Gastroesophageal sphincter (tissue), 4 donors: ENCODE measurements around the gene MAP3K14. TPM values are rescaled to one million over a fixed set of nuclear protein-coding genes. Genes with fewer than 3 reads are reported as not detected.

Experiments used
- ATAC-seq: fragments of 150-250 bp; one replicate; pipeline ENCODE4 v1.9.1; 2016; ENCODE audit warnings: mild to moderate bottlenecking, moderate library complexity
- H3K27ac ChIP-seq, 4 donors: fragments of 200-600 bp; sonication (generic) in 3 of 4; 1 replicate in 3 of 4; 2 replicates in 1 of 4; pipeline ENCODE4 v1.5.1; 2016 to 2019
- H3K27me3 ChIP-seq: fragments of 200-600 bp; sonication (generic); one replicate; pipeline ENCODE4 v1.5.1; 2019
- H3K36me3 ChIP-seq, 2 donors: fragments of 200-600 bp; sonication (generic); one replicate each; pipeline ENCODE4 v1.5.1; 2019; ENCODE audit warnings: control low read depth in 1 of 2
- H3K4me1 ChIP-seq, 3 donors: fragments of 200-600 bp; sonication (generic); 1 replicate in 2 of 3; 2 replicates in 1 of 3; pipeline ENCODE4 v1.5.1; 2016 to 2019; ENCODE audit warnings: control low read depth in 2 of 3
- H3K4me3 ChIP-seq, 2 donors: fragments of 200-600 bp; sonication (generic); one replicate each; pipeline ENCODE4 v1.5.1; 2019; ENCODE audit warnings: mild to moderate bottlenecking in 1 of 2, moderate library complexity in 1 of 2
- H3K9me3 ChIP-seq, 3 donors: fragments of 200-600 bp; sonication (generic); one replicate each; pipeline ENCODE4 v1.5.1; 2017 to 2019; ENCODE audit warnings: control low read depth in 2 of 3
- EP300 ChIP-seq: sonication (generic); formaldehyde crosslinking; IDR thresholded peaks from one replicate; pipeline ENCODE4 v1.6.1; 2017; ENCODE audit warnings: antibody characterized with exemption, mild to moderate bottlenecking
- POLR2A ChIP-seq, 2 donors: fragments of 450-650 bp; IDR thresholded peaks; one replicate each; pipeline ENCODE4 v1.6.1; 2017; ENCODE audit warnings: antibody characterized with exemption in 2 of 2, mild to moderate bottlenecking in 2 of 2, moderate library complexity in 1 of 2
- POLR2AphosphoS5 ChIP-seq: sonication (generic); formaldehyde crosslinking; IDR thresholded peaks from one replicate; pipeline ENCODE4 v1.6.1; 2017; ENCODE audit warnings: antibody characterized with exemption
- WGBS, 2 donors: methylation state at CpG; one replicate each; pipeline ENCODE4 v1.1.5; 2018; ENCODE audit warnings: low coverage in 1 of 2; 5-methylcytosine and 5-hydroxymethylcytosine counted together
- total RNA-seq, 4 donors: library from RNA; depleted of rRNA; stranded (reverse); fragments of >200 nt; gene quantifications; one replicate each; pipeline ENCODE4 v1.1.0, GENCODE V29; 2016
- TF ChIP-seq, protein P1 (sequence below), 4 experiments: fragments of 200-600 bp in 2 of 4; fragments of 450-650 bp in 2 of 4; sonication (generic) in 1 of 4; IDR thresholded peaks; one replicate each; pipeline ENCODE4 v1.5.1; 2017 to 2019; ENCODE audit warnings: antibody characterized with exemption in 4 of 4, mild to moderate bottlenecking in 2 of 4, moderate library complexity in 2 of 4

Gene MAP3K14
- total RNA-seq, 4 donors from 2014 or later: 8.5 to 17.5 (median 13.5) TPM

DNA sequence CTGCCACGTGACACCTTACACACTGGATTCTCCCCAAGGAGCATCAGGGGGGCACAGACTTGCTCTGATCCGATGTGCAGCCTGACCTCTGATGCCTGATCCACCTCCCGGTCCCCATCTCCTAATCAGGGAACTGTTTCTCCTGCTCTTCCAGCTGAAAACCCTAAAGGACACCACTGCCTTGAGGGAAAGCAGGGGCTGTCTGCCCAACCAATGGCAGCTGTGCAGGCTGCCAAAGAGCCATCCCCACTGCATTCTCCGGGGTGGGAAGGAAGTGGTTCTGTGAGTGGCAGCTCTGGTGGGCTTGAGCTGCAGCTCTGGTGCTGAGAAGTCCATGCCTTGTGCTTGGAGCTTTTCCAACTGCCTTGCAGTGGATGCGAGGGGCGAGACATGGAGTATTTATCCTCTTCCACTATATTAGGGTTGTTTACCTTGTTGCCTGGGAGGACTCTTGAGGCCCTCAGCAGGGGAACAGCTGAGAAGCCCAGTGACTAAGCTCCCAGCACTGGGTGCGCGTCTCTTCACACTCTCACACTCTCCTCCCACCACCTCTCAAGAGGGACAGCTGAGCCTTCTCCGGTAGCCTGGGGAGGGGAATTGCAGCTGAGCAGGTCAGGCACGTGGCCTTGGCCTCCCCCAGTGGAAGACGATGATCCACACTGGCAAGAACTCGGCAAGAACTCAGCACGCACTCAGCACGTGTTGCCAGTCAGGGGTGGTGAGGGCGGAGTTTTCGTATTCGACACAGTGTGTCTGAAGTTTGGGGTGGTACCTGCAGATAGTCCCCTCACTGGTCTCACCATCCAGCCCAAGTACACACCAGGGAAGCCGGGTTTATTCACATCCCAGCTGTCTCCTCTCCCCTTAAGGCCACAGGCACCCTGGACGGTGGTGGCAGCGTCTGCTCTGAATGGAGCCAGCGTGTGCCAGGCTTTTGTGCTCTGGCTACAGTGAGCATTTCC is 33.9 kb downstream of the MAP3K14 start:
- TF ChIP-seq, protein P1, sequence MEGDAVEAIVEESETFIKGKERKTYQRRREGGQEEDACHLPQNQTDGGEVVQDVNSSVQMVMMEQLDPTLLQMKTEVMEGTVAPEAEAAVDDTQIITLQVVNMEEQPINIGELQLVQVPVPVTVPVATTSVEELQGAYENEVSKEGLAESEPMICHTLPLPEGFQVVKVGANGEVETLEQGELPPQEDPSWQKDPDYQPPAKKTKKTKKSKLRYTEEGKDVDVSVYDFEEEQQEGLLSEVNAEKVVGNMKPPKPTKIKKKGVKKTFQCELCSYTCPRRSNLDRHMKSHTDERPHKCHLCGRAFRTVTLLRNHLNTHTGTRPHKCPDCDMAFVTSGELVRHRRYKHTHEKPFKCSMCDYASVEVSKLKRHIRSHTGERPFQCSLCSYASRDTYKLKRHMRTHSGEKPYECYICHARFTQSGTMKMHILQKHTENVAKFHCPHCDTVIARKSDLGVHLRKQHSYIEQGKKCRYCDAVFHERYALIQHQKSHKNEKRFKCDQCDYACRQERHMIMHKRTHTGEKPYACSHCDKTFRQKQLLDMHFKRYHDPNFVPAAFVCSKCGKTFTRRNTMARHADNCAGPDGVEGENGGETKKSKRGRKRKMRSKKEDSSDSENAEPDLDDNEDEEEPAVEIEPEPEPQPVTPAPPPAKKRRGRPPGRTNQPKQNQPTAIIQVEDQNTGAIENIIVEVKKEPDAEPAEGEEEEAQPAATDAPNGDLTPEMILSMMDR (IDR thresholded peaks at IDR 0.05): no peak
- TF ChIP-seq POLR2AphosphoS5: peak; percentile 86
- ATAC-seq: peak; percentile 69
- Histone ChIP-seq H3K36me3 (peaks cover 0 to 63% of the 10 kb centered on the region in 2 donors), H3K4me3 (no peak overlapping the region), H3K9me3 (no peaks in the 10 kb centered on the region), H3K27me3 (no peaks in the 10 kb centered on the region), H3K4me1 (peaks cover 2 to 98% (median 24%) of the 10 kb centered on the region in 3 donors), H3K27ac (peak overlapping the region; percentile 21 to 82 (median 79))
- 37 to 42% methylated on average over 3 to 11 of the region's 21 CpGs for WGBS, 2 donors

DNA sequence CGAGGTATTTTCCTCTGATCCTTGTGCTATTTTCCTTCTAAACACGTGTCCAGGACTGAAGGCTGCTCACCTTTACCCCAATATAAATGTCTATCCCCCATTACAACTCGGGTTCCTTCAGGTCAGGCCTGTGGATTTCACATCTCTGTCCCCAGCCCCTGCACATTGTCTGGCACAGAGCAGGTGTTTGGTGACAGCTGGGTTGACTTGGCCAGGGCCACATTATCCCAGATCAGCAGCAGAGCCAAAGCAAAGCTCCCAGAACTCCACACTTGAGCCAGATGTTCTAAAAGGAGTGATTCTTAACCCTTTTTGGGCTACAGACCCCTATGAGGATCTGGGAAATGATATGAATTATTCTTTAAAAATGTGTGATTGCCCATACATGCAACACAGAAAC is 36.9 kb downstream of the MAP3K14 start:
- WGBS, 2 donors: 56 to 70% methylated on average over 2 to 3 of the region's 3 CpGs
- Histone ChIP-seq H3K4me1 (peaks cover 0 to 94% (median 22%) of the 10 kb centered on the region in 3 donors), H3K9me3 (no peaks in the 10 kb centered on the region), H3K27me3 (no peaks in the 10 kb centered on the region), H3K4me3 (no peak overlapping the region), H3K27ac (peak overlapping the region in 3 of 4 donors; percentile 1 to 74 (median 71)), H3K36me3 (peaks cover 0 to 34% of the 10 kb centered on the region in 2 donors)
- no peak for ATAC-seq
- no peak for TF ChIP-seq POLR2A (IDR thresholded peaks at IDR 0.05)
- TF ChIP-seq EP300: no peak
- TF ChIP-seq, protein P1 (IDR thresholded peaks at IDR 0.05): no peak
- no peak for TF ChIP-seq POLR2AphosphoS5

DNA sequence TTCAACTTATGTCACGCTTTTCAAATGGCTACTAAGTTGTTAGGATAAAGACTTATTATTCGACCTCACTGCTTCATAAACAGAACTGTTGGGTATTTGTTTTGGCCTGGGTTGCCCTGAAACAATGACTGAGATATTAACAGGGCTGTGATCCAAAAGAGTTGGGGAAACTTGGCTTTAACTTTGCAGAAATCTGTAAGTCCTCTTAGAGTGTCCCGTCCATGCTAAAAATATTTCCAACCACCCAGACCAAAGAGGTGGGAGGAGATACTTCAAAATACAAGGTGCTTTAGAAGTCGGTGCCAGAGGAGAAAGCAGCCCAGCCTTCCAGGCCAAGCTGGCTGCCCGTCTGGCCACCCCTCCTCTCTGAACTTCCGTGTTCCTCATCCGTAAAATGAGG is 38.8 kb downstream of the MAP3K14 start:
- ATAC-seq: peak; percentile 35
- no peaks in the 10 kb centered on the region for H3K27me3 ChIP-seq
- no peak for TF ChIP-seq EP300
- TF ChIP-seq, protein P1 (IDR thresholded peaks at IDR 0.05): no peak
- TF ChIP-seq POLR2A (IDR thresholded peaks at IDR 0.05): no peak
- TF ChIP-seq POLR2AphosphoS5: peak; percentile 71
- peaks cover 0 to 31% of the 10 kb centered on the region in 2 donors for H3K36me3 ChIP-seq
- H3K4me3 ChIP-seq: no peak overlapping the region
- 5 to 17% methylated on average over 7 of the region's 7 CpGs for WGBS, 2 donors
- H3K9me3 ChIP-seq: no peaks in the 10 kb centered on the region
- H3K27ac ChIP-seq: peak overlapping the region; percentile 71 to 80 (median 73)
- peaks cover 0 to 90% (median 11%) of the 10 kb centered on the region in 3 donors for H3K4me1 ChIP-seq

DNA sequence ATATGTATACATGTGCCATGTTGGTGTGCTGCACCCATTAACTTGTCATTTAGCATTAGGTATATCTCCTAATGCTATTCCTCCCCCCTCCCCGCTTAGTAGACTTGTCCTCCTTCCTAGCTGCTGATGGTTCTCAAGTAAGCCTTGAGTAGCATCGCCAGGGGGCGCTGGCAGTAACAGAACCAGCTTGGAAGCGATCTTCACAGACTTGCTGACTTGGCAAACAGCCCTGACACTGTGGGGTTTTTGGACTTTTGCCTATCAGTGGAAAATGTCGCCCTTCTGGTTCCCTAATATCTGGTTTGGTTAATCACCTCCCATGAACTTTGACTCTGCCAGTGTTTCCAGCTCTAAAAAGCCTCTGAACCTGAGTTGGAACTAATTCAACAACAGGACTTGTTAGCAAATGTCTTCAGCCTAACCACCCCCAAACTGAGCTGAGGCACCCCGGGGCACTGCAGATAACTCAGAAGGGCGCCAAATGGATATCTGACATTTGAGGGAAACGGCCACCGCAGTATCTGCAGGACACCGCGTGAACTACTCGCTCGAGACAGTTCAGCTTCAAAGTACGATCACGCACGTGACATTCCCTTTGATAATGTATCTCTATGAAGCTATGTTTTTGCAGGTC is 39.5 kb downstream of the MAP3K14 start:
- no peaks in the 10 kb centered on the region for H3K9me3 ChIP-seq
- no peaks in the 10 kb centered on the region for H3K27me3 ChIP-seq
- peaks cover 0 to 83% (median 6%) of the 10 kb centered on the region in 3 donors for H3K4me1 ChIP-seq
- ATAC-seq: peak; percentile 62
- H3K36me3 ChIP-seq: peaks cover 0 to 31% of the 10 kb centered on the region in 2 donors
- WGBS, 2 donors: 15% methylated on average over 12 of the region's 16 CpGs; no CpG with 5 or more reads in 1 of the 2 donors
- TF ChIP-seq POLR2A (IDR thresholded peaks at IDR 0.05) (no peak), EP300 (no peak), POLR2AphosphoS5 (peak; percentile 86)
- TF ChIP-seq, protein P1 (IDR thresholded peaks at IDR 0.05): peak in 3 of 4 experiments; percentile 84 to 94 (median 90)
- H3K4me3 ChIP-seq: no peak overlapping the region
- H3K27ac ChIP-seq: peak overlapping the region; percentile 71 to 80 (median 73)
